ENCODE measurements around the gene LSAMP.

- TF ChIP-seq MAX (IDR thresholded peaks at IDR 0.05; ENCODE audit: low read depth) (no peak), CTCF (IDR thresholded peaks at IDR 0.05) (no peak), EP300 (IDR thresholded peaks at IDR 0.05; ENCODE audit: borderline replicate concordance in 1 of 2, low read depth in 1 of 2, low read length in 1 of 2) (no peak), REST (IDR thresholded peaks at IDR 0.05; ENCODE audit: low read depth, low read length) (no peak), EZH2phosphoT487 (IDR thresholded peaks at IDR 0.05; ENCODE audit: borderline replicate concordance, low read depth) (no peak), POLR2AphosphoS5 (IDR thresholded peaks at IDR 0.05; ENCODE audit: low read depth, low read length) (no peak), SIN3A (IDR thresholded peaks at IDR 0.05; ENCODE audit: borderline replicate concordance, low read depth, low read length) (no peak), RAD21 (IDR thresholded peaks at IDR 0.05; ENCODE audit: low read length) (no peak), MEF2A (IDR thresholded peaks at IDR 0.05; ENCODE audit: borderline replicate concordance, low read depth) (no peak)
These were observed 255.2 kb downstream of the LSAMP start for GRCh38 chr3:116190095-116190494.

All from SK-N-SH (cell line).